Endothelial cell (in vitro differentiated cells): ENCODE measurements around the gene TIPARP. TPM values are rescaled to one million over a fixed set of nuclear protein-coding genes. Genes with fewer than 3 reads are reported as not detected.
"Not testable (repeated sequence)": the region's sequence is repeated elsewhere in the genome, so short reads cannot be mapped to it uniquely, and the experiment has no call there.

ENCODE experiments used
- DNase-seq: peaks from one replicate; pipeline ENCODE4 v3.0.0; 2021; ENCODE audit warnings: low spot score
- H3K27ac Mint-ChIP-seq: one replicate; pipeline ENCODE4 v1.8.0; 2021; ENCODE audit warnings: mixed read lengths, inconsistent platforms; ENCODE audit not compliant: unreplicated experiment
- H3K27me3 Mint-ChIP-seq: one replicate; pipeline ENCODE4 v1.8.0; 2021; ENCODE audit warnings: mild to moderate bottlenecking, moderate library complexity, mixed read lengths, inconsistent platforms; ENCODE audit not compliant: unreplicated experiment
- H3K36me3 Mint-ChIP-seq: one replicate; pipeline ENCODE4 v1.8.0; 2021; ENCODE audit warnings: mild to moderate bottlenecking, low read depth, mixed read lengths, inconsistent platforms; ENCODE audit not compliant: unreplicated experiment
- H3K4me1 Mint-ChIP-seq: one replicate; pipeline ENCODE4 v1.8.0; 2021; ENCODE audit warnings: mild to moderate bottlenecking, mixed read lengths, inconsistent platforms; ENCODE audit not compliant: unreplicated experiment
- H3K4me3 Mint-ChIP-seq: one replicate; pipeline ENCODE4 v1.8.0; 2021; ENCODE audit warnings: mild to moderate bottlenecking, mixed read lengths, inconsistent platforms; ENCODE audit not compliant: unreplicated experiment
- H3K9me3 Mint-ChIP-seq: one replicate; pipeline ENCODE4 v1.8.0; 2021; ENCODE audit warnings: mixed read lengths, inconsistent platforms; ENCODE audit not compliant: unreplicated experiment
- CTCF ChIP-seq: fragments of 200-600 bp; sonication (generic); IDR thresholded peaks from one replicate; pipeline ENCODE4 v1.5.0; 2021; ENCODE audit warnings: antibody characterized with exemption; ENCODE audit not compliant: unreplicated experiment
- total RNA-seq: library from RNA; stranded (reverse); fragmentation: NEBNext Ultra II Directional; extraction: Animal tissue kit (Norgen Biotek cat#: 25700); gene quantifications from one replicate; pipeline ENCODE4 v1.2.1, GENCODE V29; 2021; ENCODE audit not compliant: unreplicated experiment

TIPARP gene
- total RNA-seq, 1 donor from 2014 or later: 8.9 TPM

- no peak for DNase-seq
- no peaks in the 10 kb centered on the region for H3K9me3 Mint-ChIP-seq
- no peak for TF ChIP-seq CTCF
- H3K27me3 Mint-ChIP-seq: no peaks in the 10 kb centered on the region
- no peaks in the 10 kb centered on the region for H3K36me3 Mint-ChIP-seq
- no peak overlapping the region for H3K27ac Mint-ChIP-seq
- H3K4me1 Mint-ChIP-seq: peaks cover 8% of the 10 kb centered on the region
- no peak overlapping the region for H3K4me3 Mint-ChIP-seq
These were observed 26.3 kb upstream of the TIPARP start for GRCh38 chr3:156648086-156648485.

- no peak for DNase-seq
- TF ChIP-seq CTCF: no peak
- Mint-ChIP-seq H3K9me3 (no peaks in the 10 kb centered on the region), H3K4me1 (no peaks in the 10 kb centered on the region), H3K36me3 (no peaks in the 10 kb centered on the region), H3K27ac (no peak overlapping the region), H3K4me3 (no peak overlapping the region), H3K27me3 (no peaks in the 10 kb centered on the region)
These were observed 24.7 kb upstream of the TIPARP start for GRCh38 chr3:156649681-156650080.

GRCh38 chr3:156652661-156653060, 21.7 kb upstream of the TIPARP start:
- not testable (repeated sequence) for DNase-seq, H3K9me3 Mint-ChIP-seq, H3K27ac Mint-ChIP-seq, H3K27me3 Mint-ChIP-seq, H3K4me1 Mint-ChIP-seq, H3K36me3 Mint-ChIP-seq, H3K4me3 Mint-ChIP-seq

GRCh38 chr3:156654834-156655233, 19.6 kb upstream of the TIPARP start:
- Mint-ChIP-seq H3K27me3 (peaks cover 4% of the 10 kb centered on the region), H3K27ac (no peak overlapping the region), H3K4me1 (no peaks in the 10 kb centered on the region), H3K36me3 (no peaks in the 10 kb centered on the region), H3K9me3 (no peaks in the 10 kb centered on the region), H3K4me3 (no peak overlapping the region)
- no peak for DNase-seq
- TF ChIP-seq CTCF: no peak

- Mint-ChIP-seq H3K27me3 (peaks cover 4% of the 10 kb centered on the region), H3K9me3 (no peaks in the 10 kb centered on the region), H3K27ac (no peak overlapping the region), H3K36me3 (no peaks in the 10 kb centered on the region), H3K4me3 (no peak overlapping the region), H3K4me1 (no peaks in the 10 kb centered on the region)
- DNase-seq: no peak
- no peak for TF ChIP-seq CTCF
These were observed 18.4 kb upstream of the TIPARP start for GRCh38 chr3:156655819-156656550.
